NB4 (cell line): Measurements from ENCODE around the gene PTRH1.
A peak's percentile ranks its signal among the peaks of the same experiment; 100 is the strongest.

Experiments
- DNase-seq: peaks from one replicate; pipeline ENCODE4 v3.0.0; 2010; ENCODE audit warnings: low read depth
- H3K4me3 ChIP-seq: one replicate; pipeline ENCODE4 v1.5.1; 2011; ENCODE audit warnings: mild to moderate bottlenecking, low read depth, low read length, moderate library complexity
- MYC ChIP-seq: IDR thresholded peaks from 2 replicates; pipeline ENCODE4 v1.6.1; 2011; ENCODE audit warnings: low read depth, low read length
- POLR2A ChIP-seq: IDR thresholded peaks from 2 replicates; pipeline ENCODE4 v1.6.1; 2011; ENCODE audit warnings: mild to moderate bottlenecking; ENCODE audit not compliant: insufficient read length; ENCODE audit errors: extremely low read depth
- TF ChIP-seq, protein P1 (sequence below): IDR thresholded peaks from one replicate; pipeline ENCODE4 v1.5.1; 2012; ENCODE audit warnings: low read depth, low read length
- TF ChIP-seq, protein P2 (sequence below): IDR thresholded peaks from 2 replicates; pipeline ENCODE4 v1.6.1; 2011; ENCODE audit warnings: low read depth, low read length

PTRH1 gene

DNA sequence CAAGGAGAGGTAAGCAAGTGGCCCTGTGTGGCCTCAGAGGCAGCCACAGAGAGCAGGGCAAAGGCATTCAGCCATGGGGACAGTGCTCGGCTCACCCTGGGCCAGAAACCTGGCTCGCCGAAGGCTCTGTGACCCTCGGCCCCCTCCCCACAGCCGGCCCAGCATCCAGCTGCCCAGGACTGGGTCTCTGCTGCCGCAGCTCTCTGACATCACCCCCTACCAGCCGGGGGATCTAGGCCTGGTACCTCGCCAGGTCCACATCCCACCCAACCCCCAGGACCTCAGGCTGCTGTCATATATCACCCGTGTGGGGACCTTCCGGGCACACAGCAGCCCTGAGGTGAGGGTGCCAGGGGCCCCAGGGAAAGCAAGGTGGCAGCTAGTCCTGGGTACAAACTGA lies 2.6 kb downstream of the PTRH1 start:
- DNase-seq, result no peak
- TF ChIP-seq, protein P1, sequence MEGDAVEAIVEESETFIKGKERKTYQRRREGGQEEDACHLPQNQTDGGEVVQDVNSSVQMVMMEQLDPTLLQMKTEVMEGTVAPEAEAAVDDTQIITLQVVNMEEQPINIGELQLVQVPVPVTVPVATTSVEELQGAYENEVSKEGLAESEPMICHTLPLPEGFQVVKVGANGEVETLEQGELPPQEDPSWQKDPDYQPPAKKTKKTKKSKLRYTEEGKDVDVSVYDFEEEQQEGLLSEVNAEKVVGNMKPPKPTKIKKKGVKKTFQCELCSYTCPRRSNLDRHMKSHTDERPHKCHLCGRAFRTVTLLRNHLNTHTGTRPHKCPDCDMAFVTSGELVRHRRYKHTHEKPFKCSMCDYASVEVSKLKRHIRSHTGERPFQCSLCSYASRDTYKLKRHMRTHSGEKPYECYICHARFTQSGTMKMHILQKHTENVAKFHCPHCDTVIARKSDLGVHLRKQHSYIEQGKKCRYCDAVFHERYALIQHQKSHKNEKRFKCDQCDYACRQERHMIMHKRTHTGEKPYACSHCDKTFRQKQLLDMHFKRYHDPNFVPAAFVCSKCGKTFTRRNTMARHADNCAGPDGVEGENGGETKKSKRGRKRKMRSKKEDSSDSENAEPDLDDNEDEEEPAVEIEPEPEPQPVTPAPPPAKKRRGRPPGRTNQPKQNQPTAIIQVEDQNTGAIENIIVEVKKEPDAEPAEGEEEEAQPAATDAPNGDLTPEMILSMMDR, result no peak
- TF ChIP-seq MYC (no peak), POLR2A (no peak)
- TF ChIP-seq, protein P2, sequence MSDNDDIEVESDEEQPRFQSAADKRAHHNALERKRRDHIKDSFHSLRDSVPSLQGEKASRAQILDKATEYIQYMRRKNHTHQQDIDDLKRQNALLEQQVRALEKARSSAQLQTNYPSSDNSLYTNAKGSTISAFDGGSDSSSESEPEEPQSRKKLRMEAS, result no peak
- no peak overlapping the region for H3K4me3 ChIP-seq

DNA sequence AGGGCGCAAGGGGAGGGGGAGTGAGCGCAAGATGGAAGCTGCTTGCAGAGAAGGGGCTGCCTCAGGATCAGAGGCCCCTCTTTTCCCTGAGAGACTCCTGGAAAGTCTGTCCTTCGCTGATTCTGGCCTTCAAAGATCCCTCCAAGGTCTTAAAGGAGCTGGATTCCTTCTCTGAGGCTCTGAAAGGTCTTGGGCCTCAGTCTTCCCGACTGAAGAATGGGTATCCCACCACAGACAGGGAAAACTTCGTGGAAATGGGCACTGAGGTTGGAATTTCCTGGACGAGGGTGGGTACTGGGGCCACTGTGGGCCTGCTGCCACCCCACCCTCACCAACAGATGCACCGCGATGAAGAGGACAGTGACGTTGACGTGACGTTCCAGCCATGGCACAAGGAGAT lies 3.1 kb downstream of the PTRH1 start:
- DNase-seq, result no peak
- TF ChIP-seq, protein P1, result no peak
- TF ChIP-seq, protein P2, result no peak
- TF ChIP-seq MYC (no peak), POLR2A (no peak)
- H3K4me3 ChIP-seq, result no peak overlapping the region

DNA sequence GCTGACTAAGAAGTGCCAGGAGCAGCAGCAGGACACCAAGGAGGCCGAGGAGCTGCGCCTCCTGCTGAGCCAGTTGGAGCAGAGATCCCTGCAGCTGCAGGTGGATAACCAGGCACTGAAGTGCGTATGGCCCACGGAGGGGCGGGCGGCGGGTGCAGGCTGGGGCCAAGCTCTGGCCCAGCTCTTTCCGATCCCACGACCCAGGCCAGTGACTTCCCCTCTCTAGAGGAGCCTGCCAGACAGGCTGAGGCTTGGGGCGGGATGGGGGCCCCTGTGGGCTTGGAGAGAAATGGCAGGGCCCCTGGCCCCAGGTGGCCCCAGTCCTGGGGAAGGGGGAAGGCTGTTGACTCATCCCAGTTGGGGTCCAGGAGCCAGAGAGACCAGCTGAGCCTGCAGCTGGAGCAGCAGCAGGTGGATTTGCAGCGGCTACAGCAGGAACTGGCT lies 3.6 kb downstream of the PTRH1 start:
- H3K4me3 ChIP-seq, result no peak overlapping the region
- DNase-seq, result peak; percentile 66
- TF ChIP-seq, protein P1, result no peak
- TF ChIP-seq, protein P2, result no peak

DNA sequence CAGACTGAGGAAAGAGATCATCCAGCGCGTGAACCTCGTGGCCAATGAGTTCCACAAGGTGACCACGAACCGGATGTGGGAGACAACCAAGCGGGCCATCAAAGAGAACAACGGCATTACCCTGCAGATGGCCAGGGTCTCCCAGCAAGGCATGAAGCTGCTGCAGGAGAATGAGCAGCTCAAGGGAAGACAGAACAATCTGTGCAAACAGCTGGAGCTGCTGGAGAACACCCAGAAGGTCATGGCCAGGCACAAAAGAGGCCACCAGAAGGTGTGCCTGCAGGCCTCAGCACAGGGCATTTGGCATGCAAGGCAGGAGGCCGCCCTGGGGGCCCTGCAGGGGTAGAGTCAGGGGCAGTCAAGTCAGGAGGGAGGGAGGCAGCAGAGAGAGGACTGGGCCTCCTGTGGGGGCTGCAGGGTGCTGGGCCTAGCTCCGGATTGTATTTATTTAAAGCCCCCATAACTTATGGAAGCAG lies 4.2 kb downstream of the PTRH1 start:
- peak; percentile 87 for DNase-seq
- no peak overlapping the region for H3K4me3 ChIP-seq
- TF ChIP-seq, protein P2, result peak; percentile 86
- TF ChIP-seq, protein P1, result no peak
- TF ChIP-seq MYC (peak; percentile 84), POLR2A (no peak)

DNA sequence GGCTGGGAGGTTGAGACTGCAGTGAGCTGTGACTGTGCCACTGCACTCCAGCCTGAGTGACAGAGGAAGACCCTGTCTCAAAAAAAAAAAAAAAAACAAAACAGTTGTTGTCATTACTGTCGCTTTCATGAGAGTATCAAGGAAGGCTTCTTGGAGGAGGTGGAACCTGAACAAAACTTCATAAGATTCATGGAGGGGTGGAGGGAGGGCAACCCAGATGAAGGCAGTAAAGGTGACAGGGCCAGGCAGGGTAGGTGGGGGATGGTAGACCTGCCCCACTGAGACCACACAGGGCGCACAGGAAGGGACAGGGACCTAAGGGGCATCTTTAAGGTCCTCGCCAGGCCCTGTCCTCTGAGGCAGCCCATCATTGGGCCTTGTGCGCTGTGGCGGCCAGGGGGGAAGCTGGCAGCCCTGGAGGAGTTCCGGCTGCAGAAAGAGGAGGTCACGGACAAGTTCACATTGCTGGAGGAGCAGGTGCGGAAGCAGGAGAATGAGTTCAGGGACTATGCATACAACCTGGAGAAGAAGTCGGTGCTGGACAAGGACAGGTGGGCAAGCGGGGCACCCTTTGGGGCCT lies 5.2 kb downstream of the PTRH1 start:
- TF ChIP-seq POLR2A, result no peak
- TF ChIP-seq MYC, result no peak
- TF ChIP-seq, protein P1, result no peak
- TF ChIP-seq, protein P2, result no peak
- no peak overlapping the region for H3K4me3 ChIP-seq
- DNase-seq, result no peak
